Astrocyte of the spinal cord (primary cell): ENCODE measurements around the gene SPATA20.

ENCODE experiments used
- DNase-seq: peaks from one replicate; pipeline ENCODE4 v3.0.0; 2011; ENCODE audit warnings: low read depth, low spot score
- H3K4me3 ChIP-seq: 2 replicates; pipeline ENCODE4 v1.5.1; 2011; ENCODE audit warnings: low read depth, mild to moderate bottlenecking, low read length, moderate library complexity
- CTCF ChIP-seq: IDR thresholded peaks from 2 replicates; pipeline ENCODE4 v1.5.1; 2012; ENCODE audit warnings: low read depth, mild to moderate bottlenecking, low read length, inconsistent platforms
- in situ Hi-C: cut with HindIII; loops from 2 replicates; pipeline ENCODE4 v1.10.0; 2017; ENCODE audit warnings: low sequenced_read_pairs

SPATA20 gene

GRCh38 chr17:50598487-50598886 lies 51.5 kb downstream of the SPATA20 start:
- in situ Hi-C loops: no loop called here
- TF ChIP-seq CTCF: no peak
- no peak for DNase-seq
- no peak overlapping the region for H3K4me3 ChIP-seq

GRCh38 chr17:50599606-50600005 lies 52.6 kb downstream of the SPATA20 start:
- in situ Hi-C loops: no loop called here
- H3K4me3 ChIP-seq: no peak overlapping the region
- no peak for DNase-seq
- TF ChIP-seq CTCF: no peak

DNA sequence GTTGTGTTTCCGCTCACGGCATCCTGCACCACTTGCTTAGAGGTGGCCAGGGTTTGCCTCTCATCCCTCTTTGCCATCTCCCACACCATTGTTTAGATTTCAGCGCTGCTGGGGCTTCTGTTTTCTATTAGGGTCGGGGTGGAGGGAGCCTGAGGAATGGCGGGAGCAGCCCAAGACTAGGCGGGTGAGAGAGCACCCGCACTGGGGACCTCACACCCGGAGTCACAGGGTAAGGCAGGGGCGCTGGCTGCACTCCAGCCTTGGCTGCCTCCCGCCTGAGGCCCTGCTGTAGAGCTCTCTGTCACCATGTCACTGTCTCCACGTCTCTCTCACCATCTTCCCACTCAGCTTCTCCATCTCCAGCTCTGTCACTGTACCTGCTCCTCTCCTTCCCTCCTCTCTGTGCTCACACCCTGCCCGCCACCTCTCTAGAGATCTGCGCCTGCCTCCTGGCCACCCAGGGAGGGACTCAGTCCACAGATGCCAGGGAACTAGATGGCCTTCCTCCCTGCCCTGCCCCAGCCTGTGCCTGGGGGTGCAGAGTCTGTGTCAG lies 54.9 kb downstream of the SPATA20 start:
- no peak overlapping the region for H3K4me3 ChIP-seq
- no peak for TF ChIP-seq CTCF
- in situ Hi-C loops: no loop called here
- DNase-seq: no peak

- DNase-seq: no peak
- no peak for TF ChIP-seq CTCF
- in situ Hi-C loops: no loop called here
- H3K4me3 ChIP-seq: no peak overlapping the region
These were observed 55.9 kb downstream of the SPATA20 start for GRCh38 chr17:50602836-50603235.

- in situ Hi-C loops: no loop called here
- peak; percentile 14 for TF ChIP-seq CTCF
- H3K4me3 ChIP-seq: no peak overlapping the region
- no peak for DNase-seq
These were observed 56.4 kb downstream of the SPATA20 start for GRCh38 chr17:50603340-50603739.

DNA sequence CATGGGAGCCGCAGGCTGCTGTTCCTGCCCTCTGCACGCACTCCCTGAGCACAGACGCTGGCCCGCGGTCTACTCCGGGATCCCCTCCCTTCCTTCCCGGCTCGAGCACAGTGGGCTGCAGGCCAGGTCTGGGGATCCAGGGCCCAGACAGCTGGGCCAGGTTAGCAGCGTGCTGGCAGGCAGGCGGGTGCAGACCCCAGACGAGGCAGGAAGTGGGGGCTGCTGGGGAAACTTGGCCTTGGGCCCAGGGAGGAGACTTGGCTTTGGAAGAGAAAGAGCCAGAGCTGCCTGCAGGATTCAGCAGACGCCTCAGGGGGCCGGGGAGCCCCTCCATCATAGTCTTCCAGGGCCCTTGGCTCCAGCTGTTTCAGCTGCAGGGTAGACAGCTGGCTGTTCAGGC lies 57.5 kb downstream of the SPATA20 start:
- peak; percentile 52 for DNase-seq
- no peak for TF ChIP-seq CTCF
- in situ Hi-C loops: no loop called here
- no peak overlapping the region for H3K4me3 ChIP-seq

DNA sequence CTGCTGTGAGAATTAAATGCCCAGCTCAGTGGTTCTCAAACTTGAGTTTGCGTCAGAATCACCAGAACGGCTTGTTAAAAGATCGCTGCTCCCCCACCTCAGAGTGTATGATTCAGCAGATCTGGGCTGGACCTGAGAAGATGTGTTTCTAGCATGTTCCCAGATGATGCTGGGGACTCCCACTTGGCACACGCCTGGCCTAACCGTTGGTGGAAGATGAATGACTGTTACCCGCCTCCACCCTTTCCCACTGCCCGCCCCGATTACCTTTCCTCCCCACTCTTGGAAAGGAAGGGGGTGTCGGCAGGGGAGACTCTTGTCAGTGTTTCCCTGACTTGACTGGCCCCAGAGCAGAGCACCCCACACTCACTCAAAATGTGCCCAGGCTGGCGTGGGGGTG lies 58.5 kb downstream of the SPATA20 start:
- DNase-seq: no peak
- no peak for TF ChIP-seq CTCF
- no peak overlapping the region for H3K4me3 ChIP-seq
- in situ Hi-C loops: no loop called here
